Measurements from ENCODE around the gene SMR3B. TPM values are rescaled to one million over a fixed set of nuclear protein-coding genes. Genes with fewer than 3 reads are reported as not detected.

The SMR3B gene
- total and polyA plus RNA-seq, 2 experiments from 2014 or later: not detected

DNA sequence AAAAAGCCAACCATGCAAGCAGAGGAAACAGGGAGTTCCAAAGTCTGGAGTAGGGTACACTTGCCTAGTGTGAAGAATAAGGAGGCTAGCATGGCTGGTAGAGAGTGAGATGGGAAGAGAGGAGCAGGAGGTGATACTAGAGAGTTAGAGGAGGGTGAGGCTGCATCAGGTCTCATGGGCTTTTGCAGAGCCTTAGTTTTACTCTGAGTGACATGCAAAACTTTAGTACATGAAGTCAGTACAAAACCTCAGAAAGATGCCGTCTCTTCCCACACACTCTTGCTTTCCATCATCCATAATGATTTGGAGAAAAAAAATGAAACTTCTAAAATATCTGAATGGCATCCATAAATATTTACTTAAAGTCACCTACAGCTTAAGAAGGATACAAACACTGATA, 19.8 kb downstream of the SMR3B start:
- 76% methylated on average over 1 of the region's 1 CpG for WGBS (ENCODE audit: low lambda C conversion rate, missing lambda C conversion rate)
- no peaks in the 10 kb centered on the region for H3K36me3 ChIP-seq (replicated peaks; ENCODE audit: insufficient read depth, low read depth)

GRCh38 chr4:70405765-70406164, 22.8 kb downstream of the SMR3B start:
- Histone ChIP-seq H2AFZ (no peak overlapping the region), H3K4me1 (ENCODE audit: insufficient read depth) (no peaks in the 10 kb centered on the region), H3K9me3 (ENCODE audit: low read depth) (no peaks in the 10 kb centered on the region), H3K79me2 (no peaks in the 10 kb centered on the region), H4K20me1 (ENCODE audit: insufficient read depth, poor library complexity, severe bottlenecking) (no peaks in the 10 kb centered on the region), H3K9me2 (replicated peaks; ENCODE audit: insufficient read depth) (no peaks in the 10 kb centered on the region), H3K27ac (no peak overlapping the region), H3K4me2 (no peak overlapping the region), H3K36me3 (replicated peaks; ENCODE audit: insufficient read depth, low read depth) (no peaks in the 10 kb centered on the region), H3K27me3 (no peaks in the 10 kb centered on the region), H3K4me3 (no peak overlapping the region)
- no peak for DNase-seq (ENCODE audit: low spot score)
- TF ChIP-seq, protein P1, sequence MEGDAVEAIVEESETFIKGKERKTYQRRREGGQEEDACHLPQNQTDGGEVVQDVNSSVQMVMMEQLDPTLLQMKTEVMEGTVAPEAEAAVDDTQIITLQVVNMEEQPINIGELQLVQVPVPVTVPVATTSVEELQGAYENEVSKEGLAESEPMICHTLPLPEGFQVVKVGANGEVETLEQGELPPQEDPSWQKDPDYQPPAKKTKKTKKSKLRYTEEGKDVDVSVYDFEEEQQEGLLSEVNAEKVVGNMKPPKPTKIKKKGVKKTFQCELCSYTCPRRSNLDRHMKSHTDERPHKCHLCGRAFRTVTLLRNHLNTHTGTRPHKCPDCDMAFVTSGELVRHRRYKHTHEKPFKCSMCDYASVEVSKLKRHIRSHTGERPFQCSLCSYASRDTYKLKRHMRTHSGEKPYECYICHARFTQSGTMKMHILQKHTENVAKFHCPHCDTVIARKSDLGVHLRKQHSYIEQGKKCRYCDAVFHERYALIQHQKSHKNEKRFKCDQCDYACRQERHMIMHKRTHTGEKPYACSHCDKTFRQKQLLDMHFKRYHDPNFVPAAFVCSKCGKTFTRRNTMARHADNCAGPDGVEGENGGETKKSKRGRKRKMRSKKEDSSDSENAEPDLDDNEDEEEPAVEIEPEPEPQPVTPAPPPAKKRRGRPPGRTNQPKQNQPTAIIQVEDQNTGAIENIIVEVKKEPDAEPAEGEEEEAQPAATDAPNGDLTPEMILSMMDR (IDR thresholded peaks at IDR 0.05; ENCODE audit: poor library complexity): no peak
- no peak for TF ChIP-seq EZH2phosphoT487 (IDR thresholded peaks at IDR 0.05; ENCODE audit: low read depth, severe bottlenecking, unreplicated experiment)
- TF ChIP-seq EZH2 (IDR thresholded peaks at IDR 0.05; ENCODE audit: borderline replicate concordance): no peak
- WGBS (ENCODE audit: low lambda C conversion rate, missing lambda C conversion rate): 71% methylated on average over 6 of the region's 6 CpGs

More for the DNA sequence above, 19.8 kb downstream of the SMR3B start:
- Histone ChIP-seq H3K27ac (no peak overlapping the region), H3K9me3 (ENCODE audit: low read depth) (no peaks in the 10 kb centered on the region), H3K4me3 (no peak overlapping the region), H3K4me1 (ENCODE audit: insufficient read depth) (no peaks in the 10 kb centered on the region), H4K20me1 (ENCODE audit: insufficient read depth, poor library complexity, severe bottlenecking) (no peaks in the 10 kb centered on the region), H2AFZ (no peak overlapping the region), H3K9me2 (replicated peaks; ENCODE audit: insufficient read depth) (no peaks in the 10 kb centered on the region), H3K79me2 (no peaks in the 10 kb centered on the region), H3K27me3 (no peaks in the 10 kb centered on the region), H3K4me2 (no peak overlapping the region)
- no peak for TF ChIP-seq EZH2 (IDR thresholded peaks at IDR 0.05; ENCODE audit: borderline replicate concordance)
- TF ChIP-seq, protein P1 (IDR thresholded peaks at IDR 0.05; ENCODE audit: poor library complexity): no peak
- TF ChIP-seq EZH2phosphoT487 (IDR thresholded peaks at IDR 0.05; ENCODE audit: low read depth, severe bottlenecking, unreplicated experiment): no peak
- DNase-seq (ENCODE audit: low spot score): no peak

DNA sequence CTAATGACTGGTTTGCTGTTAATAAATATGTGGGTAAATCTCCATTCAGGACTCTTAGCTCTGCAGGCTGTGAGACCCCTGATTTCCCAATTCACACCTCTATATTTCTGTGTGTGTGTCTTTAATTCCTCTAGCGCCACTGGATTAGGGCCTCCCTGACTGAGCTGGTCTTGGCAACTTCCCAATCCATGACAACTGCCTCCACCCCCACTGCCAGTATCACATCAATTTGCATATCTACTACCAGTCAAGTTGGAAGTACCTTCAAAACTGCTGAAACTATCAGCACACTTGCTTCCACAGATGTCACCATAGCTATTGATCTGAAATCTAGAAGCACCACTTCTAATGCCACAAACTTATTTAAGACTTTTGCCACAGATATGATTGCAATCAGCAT, 42.4 kb downstream of the SMR3B start:
- H3K27ac ChIP-seq: no peak overlapping the region

More for the DNA sequence above, 42.4 kb downstream of the SMR3B start:
- Histone ChIP-seq H3K9me2 (replicated peaks; ENCODE audit: insufficient read depth) (no peaks in the 10 kb centered on the region), H2AFZ (no peak overlapping the region), H3K79me2 (no peaks in the 10 kb centered on the region), H3K36me3 (replicated peaks; ENCODE audit: insufficient read depth, low read depth) (no peaks in the 10 kb centered on the region), H3K4me1 (ENCODE audit: insufficient read depth) (no peaks in the 10 kb centered on the region), H3K9me3 (ENCODE audit: low read depth) (no peaks in the 10 kb centered on the region), H4K20me1 (ENCODE audit: insufficient read depth, poor library complexity, severe bottlenecking) (no peaks in the 10 kb centered on the region), H3K4me3 (no peak overlapping the region), H3K4me2 (no peak overlapping the region), H3K27me3 (no peaks in the 10 kb centered on the region)
- DNase-seq (ENCODE audit: low spot score): no peak
- TF ChIP-seq EZH2phosphoT487 (IDR thresholded peaks at IDR 0.05; ENCODE audit: low read depth, severe bottlenecking, unreplicated experiment) (no peak), EZH2 (IDR thresholded peaks at IDR 0.05; ENCODE audit: borderline replicate concordance) (no peak)
- TF ChIP-seq, protein P1 (IDR thresholded peaks at IDR 0.05; ENCODE audit: poor library complexity): no peak
- 94% methylated on average over 1 of the region's 1 CpG for WGBS (ENCODE audit: low lambda C conversion rate, missing lambda C conversion rate)

All from hepatocyte (in vitro differentiated cells).